IMR-90 (cell line): Measurements from ENCODE around the gene TPSB2. TPM values are rescaled to one million over a fixed set of nuclear protein-coding genes. Genes with fewer than 3 reads are reported as not detected.

Experiments used
- ATAC-seq: fragments of 200-7000 bp; cut with Tn5 transposase; 2 replicates; pipeline ENCODE4 v1.9.1; 2020; ENCODE audit warnings: low read depth, mild to moderate bottlenecking, moderate library complexity
- BruUV-seq: library from RNA; stranded (reverse); fragments of 400-500 nt; replicated peaks from 2 replicates; lab custom pipeline; 2021; lab: Mats Ljungman, UMichigan
- CTCF ChIA-PET: fragments of 300-600 bp; formaldehyde crosslinking; extraction: SDS; loops from one replicate; lab custom pipeline; 2021; ENCODE audit warnings: antibody characterized with exemption; lab: Yijun Ruan, JAX
- POLR2A ChIA-PET: fragments of 300-600 bp; sonication (Branson Sonifier 250); formaldehyde crosslinking; loops from one replicate; lab custom pipeline; 2022; ENCODE audit warnings: antibody characterized with exemption; ENCODE audit not compliant: unreplicated experiment; lab: Charles Lee
- DNase-seq: peaks from one replicate; pipeline ENCODE4 v3.0.0; 2013
- H2AFZ ChIP-seq: replicated peaks from 2 replicates; pipeline ENCODE3; 2013; ENCODE audit warnings: low read length, mild to moderate bottlenecking; ENCODE audit not compliant: poor library complexity
- H2AK5ac ChIP-seq: 2 replicates; pipeline ENCODE4 v1.6.1; 2013; ENCODE audit warnings: low read depth, low read length, inconsistent platforms
- H2AK9ac ChIP-seq: replicated peaks from 2 replicates; pipeline ENCODE3; 2013; ENCODE audit warnings: mild to moderate bottlenecking, low read depth, low read length, moderate library complexity; ENCODE audit not compliant: poor library complexity
- H2BK120ac ChIP-seq: 2 replicates; pipeline ENCODE4 v1.6.1; 2013; ENCODE audit warnings: low read depth, low read length, inconsistent platforms
- H2BK15ac ChIP-seq: 3 replicates; pipeline ENCODE4 v1.6.1; 2013; ENCODE audit warnings: low read depth, low read length, inconsistent platforms
- H2BK20ac ChIP-seq: 2 replicates; pipeline ENCODE4 v1.6.1; 2013; ENCODE audit warnings: low read depth, mild to moderate bottlenecking, inconsistent platforms, low read length, moderate library complexity
- H2BK5ac ChIP-seq: 2 replicates; pipeline ENCODE4 v1.6.1; 2013; ENCODE audit warnings: mild to moderate bottlenecking, low read depth, low read length, inconsistent platforms; ENCODE audit not compliant: poor library complexity, severe bottlenecking
- H3K14ac ChIP-seq: replicated peaks from 2 replicates; pipeline ENCODE4 v1.6.1; 2013; ENCODE audit warnings: low read depth, low read length, inconsistent platforms
- H3K18ac ChIP-seq: 2 replicates; pipeline ENCODE4 v1.6.1; 2013; ENCODE audit warnings: low read depth, low read length, control low read depth
- H3K23ac ChIP-seq: 2 replicates; pipeline ENCODE4 v1.6.1; 2013; ENCODE audit warnings: low read depth, low read length, inconsistent platforms
- H3K27ac ChIP-seq: 2 replicates; pipeline ENCODE4 v1.5.1; 2013; ENCODE audit warnings: mild to moderate bottlenecking, control low read depth, low read length; ENCODE audit not compliant: insufficient read depth
- H3K27me3 ChIP-seq: 2 replicates; pipeline ENCODE4 v1.6.1; 2013; ENCODE audit warnings: low read length; ENCODE audit not compliant: control insufficient read depth, insufficient read depth
- H3K36me3 ChIP-seq: 2 replicates; pipeline ENCODE4 v1.6.1; 2013; ENCODE audit warnings: low read length, mixed read lengths; ENCODE audit not compliant: control insufficient read depth, insufficient read depth
- H3K4ac ChIP-seq: 2 replicates; pipeline ENCODE4 v1.6.1; 2013; ENCODE audit warnings: low read depth, low read length, inconsistent platforms
- H3K4me1 ChIP-seq: 2 replicates; pipeline ENCODE4 v1.6.1; 2013; ENCODE audit warnings: low read length, mixed read lengths; ENCODE audit not compliant: control insufficient read depth, insufficient read depth
- H3K4me2 ChIP-seq: 2 replicates; pipeline ENCODE4 v1.6.1; 2013; ENCODE audit warnings: low read depth, mild to moderate bottlenecking, control low read depth, low read length, moderate library complexity
- H3K4me3 ChIP-seq: 2 replicates; pipeline ENCODE4 v1.5.1; 2013; ENCODE audit warnings: low read depth, mild to moderate bottlenecking, control low read depth, low read length, moderate library complexity; ENCODE audit not compliant: insufficient read depth
- H3K56ac ChIP-seq: 2 replicates; pipeline ENCODE4 v1.6.1; 2013; ENCODE audit warnings: low read length, inconsistent platforms; ENCODE audit not compliant: insufficient read depth; ENCODE audit errors: extremely low read depth
- H3K79me1 ChIP-seq, 2 experiments: 2 replicates each; pipeline ENCODE4 v1.6.1; 2013; ENCODE audit warnings: low read length in 2 of 2, inconsistent platforms in 1 of 2, low read depth in 1 of 2
- H3K9ac ChIP-seq: 2 replicates; pipeline ENCODE4 v1.6.1; 2013; ENCODE audit warnings: low read depth, low read length, control low read depth
- H3K9me1 ChIP-seq: 2 replicates; pipeline ENCODE4 v1.6.1; 2013; ENCODE audit warnings: low read length, inconsistent platforms; ENCODE audit not compliant: insufficient read depth
- H3K9me3 ChIP-seq: 2 replicates; pipeline ENCODE4 v1.6.1; 2013; ENCODE audit warnings: low read length; ENCODE audit not compliant: control insufficient read depth, insufficient read depth
- H4K20me1 ChIP-seq: 2 replicates; pipeline ENCODE4 v1.6.1; 2013; ENCODE audit warnings: low read length, inconsistent platforms; ENCODE audit not compliant: insufficient read depth
- H4K5ac ChIP-seq: 2 replicates; pipeline ENCODE4 v1.6.1; 2013; ENCODE audit warnings: mild to moderate bottlenecking, low read depth, low read length, control low read depth
- H4K8ac ChIP-seq, 2 experiments: 2 replicates each; pipeline ENCODE4 v1.6.1; 2013; ENCODE audit warnings: low read depth in 2 of 2, low read length in 2 of 2, control low read depth in 1 of 2, inconsistent platforms in 1 of 2
- H4K91ac ChIP-seq: 2 replicates; pipeline ENCODE4 v1.6.1; 2013; ENCODE audit warnings: low read depth, low read length, inconsistent platforms; ENCODE audit not compliant: insufficient read depth
- BHLHE40 ChIP-seq: fragments of 150-350 bp; IDR thresholded peaks from 2 replicates; pipeline ENCODE4 v1.6.1; 2016; ENCODE audit warnings: mild to moderate bottlenecking, low read depth, low read length
- CEBPB ChIP-seq: IDR thresholded peaks from 2 replicates; pipeline ENCODE4 v1.6.1; 2012; ENCODE audit warnings: low read depth, low read length, improper control_type of control experiment
- CHD1 ChIP-seq: IDR thresholded peaks from 2 replicates; pipeline ENCODE4 v1.6.1; 2012; ENCODE audit warnings: low read depth, low read length, improper control_type of control experiment
- FOS ChIP-seq: fragments of 150-350 bp; IDR thresholded peaks from 2 replicates; pipeline ENCODE4 v1.6.1; 2016; ENCODE audit warnings: low read depth, low read length
- MAFK ChIP-seq: IDR thresholded peaks from 2 replicates; pipeline ENCODE4 v1.6.1; 2012; ENCODE audit warnings: low read depth, low read length, improper control_type of control experiment
- MAZ ChIP-seq: IDR thresholded peaks from 2 replicates; pipeline ENCODE4 v1.6.1; 2012; ENCODE audit warnings: low read depth, mild to moderate bottlenecking, low read length, improper control_type of control experiment, moderate library complexity, borderline replicate concordance
- MXI1 ChIP-seq: IDR thresholded peaks from 2 replicates; pipeline ENCODE4 v1.6.1; 2012; ENCODE audit warnings: low read depth, mild to moderate bottlenecking, low read length, moderate library complexity, borderline replicate concordance
- NFE2L2 ChIP-seq: fragments of 150-350 bp; IDR thresholded peaks from 2 replicates; pipeline ENCODE4 v1.6.1; 2016; ENCODE audit warnings: low read depth, mild to moderate bottlenecking, low read length
- POLR2A ChIP-seq: IDR thresholded peaks from 2 replicates; pipeline ENCODE4 v1.6.1; 2012; ENCODE audit warnings: mild to moderate bottlenecking, low read depth, low read length
- RAD21 ChIP-seq: IDR thresholded peaks from 2 replicates; pipeline ENCODE4 v1.6.1; 2012; ENCODE audit warnings: low read length, improper control_type of control experiment
- RCOR1 ChIP-seq: IDR thresholded peaks from 2 replicates; pipeline ENCODE4 v1.6.1; 2012; ENCODE audit warnings: mild to moderate bottlenecking, low read length, improper control_type of control experiment; ENCODE audit not compliant: insufficient replicate concordance
- RFX5 ChIP-seq: IDR thresholded peaks from 2 replicates; pipeline ENCODE4 v1.8.0; 2012; ENCODE audit warnings: low read depth, mild to moderate bottlenecking, low read length, moderate library complexity
- SMC3 ChIP-seq: fragments of 150-350 bp; IDR thresholded peaks from 2 replicates; pipeline ENCODE4 v1.6.1; 2016; ENCODE audit warnings: low read depth, mild to moderate bottlenecking, antibody characterized with exemption, low read length, moderate library complexity
- WGBS, 2 experiments: methylation state at CpG; one replicate each; pipeline versions ENCODE4 v1.1.5 to v1.1.7; 2013; ENCODE audit warnings: missing lambda C conversion rate in 2 of 2; ENCODE audit not compliant: insufficient read length in 1 of 2; ENCODE audit errors: extremely low coverage in 2 of 2; 5-methylcytosine and 5-hydroxymethylcytosine counted together
- dilution Hi-C: fragments of 300-500 bp; cut with HindIII; formaldehyde crosslinking; loops from one replicate; pipeline ENCODE4 v1.14.3; 2018; ENCODE audit warnings: low sequenced_read_pairs; ENCODE audit not compliant: unreplicated experiment
- in situ Hi-C: fragments of 300-500 bp; cut with MboI; formaldehyde crosslinking; loops from 3 replicates; pipeline ENCODE4 v1.14.3; 2019; ENCODE audit warnings: low sequenced_read_pairs, inconsistent platforms, mixed read lengths
- intact Hi-C: fragments of 100-400 bp; cut with micrococcal nuclease; formaldehyde crosslinking; loops from 2 replicates; pipeline ENCODE4 v1.10.0; 2022
- polyA plus RNA-seq, 3 experiments: library from polyadenylated mRNA; depleted of rRNA; stranded (reverse); fragments of >200 nt; gene quantifications; 2 replicates each; pipeline ENCODE4 v1.2.3, GENCODE V29; 2012; ENCODE audit warnings: low replicate concordance in 1 of 3
- total RNA-seq: library from RNA; depleted of rRNA; stranded (reverse); fragments of >200 nt; gene quantifications from 2 replicates; pipeline ENCODE4 v1.2.3, GENCODE V29; 2012
- TF ChIP-seq, protein P1 (sequence below): fragments of 150-350 bp; IDR thresholded peaks from 2 replicates; pipeline ENCODE4 v1.6.1; 2017; ENCODE audit warnings: mild to moderate bottlenecking, antibody characterized with exemption, low read length, low read depth
- TF ChIP-seq, protein P2 (sequence below): fragments of 150-350 bp; IDR thresholded peaks from 2 replicates; pipeline ENCODE4 v1.6.1; 2016; ENCODE audit warnings: low read depth, mild to moderate bottlenecking, low read length, moderate library complexity, borderline replicate concordance
- TF ChIP-seq, protein P3 (sequence below): conservative IDR thresholded peaks from 2 replicates; pipeline ENCODE4 v1.5.1; 2012; ENCODE audit warnings: mild to moderate bottlenecking, low read depth, low read length, improper control_type of control experiment

Gene TPSB2
- total and polyA plus RNA-seq, 2 of the 4 experiments (the other 2 are of a cell fraction), result not detected

DNA sequence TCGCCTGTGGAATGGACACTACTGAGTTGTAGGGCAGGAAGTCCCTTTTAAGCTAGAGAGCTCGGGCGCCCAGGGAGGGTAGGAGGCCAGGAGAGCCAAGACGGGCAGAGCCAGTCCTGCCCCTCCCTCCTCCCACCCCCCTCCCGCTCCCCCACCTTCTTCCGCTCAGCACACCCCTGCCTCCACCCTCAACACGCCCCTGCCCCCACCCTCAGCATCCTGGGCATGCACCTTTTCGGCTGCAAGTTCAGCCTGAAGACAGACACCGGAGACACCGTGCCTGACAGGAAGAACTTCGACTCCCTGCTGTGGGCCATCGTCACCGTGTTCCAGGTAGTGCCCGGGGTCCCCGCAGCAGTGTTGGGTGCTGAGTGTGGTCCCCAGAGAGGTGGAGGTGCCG, 23.2 kb downstream of the TPSB2 start:
- no peak overlapping the region for H3K56ac ChIP-seq
- H2AK5ac ChIP-seq, result no peak overlapping the region
- no peak overlapping the region for H2BK120ac ChIP-seq
- no peak overlapping the region for H2AFZ ChIP-seq
- no peaks in the 10 kb centered on the region for H3K9me1 ChIP-seq
- TF ChIP-seq RFX5 (no peak), FOS (no peak), MAFK (no peak), RCOR1 (no peak), CHD1 (no peak), RAD21 (no peak), CEBPB (no peak), POLR2A (no peak), NFE2L2 (no peak), MAZ (no peak), BHLHE40 (no peak), SMC3 (no peak), MXI1 (no peak)
- TF ChIP-seq, protein P1, sequence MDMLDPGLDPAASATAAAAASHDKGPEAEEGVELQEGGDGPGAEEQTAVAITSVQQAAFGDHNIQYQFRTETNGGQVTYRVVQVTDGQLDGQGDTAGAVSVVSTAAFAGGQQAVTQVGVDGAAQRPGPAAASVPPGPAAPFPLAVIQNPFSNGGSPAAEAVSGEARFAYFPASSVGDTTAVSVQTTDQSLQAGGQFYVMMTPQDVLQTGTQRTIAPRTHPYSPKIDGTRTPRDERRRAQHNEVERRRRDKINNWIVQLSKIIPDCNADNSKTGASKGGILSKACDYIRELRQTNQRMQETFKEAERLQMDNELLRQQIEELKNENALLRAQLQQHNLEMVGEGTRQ, result no peak
- TF ChIP-seq, protein P2, sequence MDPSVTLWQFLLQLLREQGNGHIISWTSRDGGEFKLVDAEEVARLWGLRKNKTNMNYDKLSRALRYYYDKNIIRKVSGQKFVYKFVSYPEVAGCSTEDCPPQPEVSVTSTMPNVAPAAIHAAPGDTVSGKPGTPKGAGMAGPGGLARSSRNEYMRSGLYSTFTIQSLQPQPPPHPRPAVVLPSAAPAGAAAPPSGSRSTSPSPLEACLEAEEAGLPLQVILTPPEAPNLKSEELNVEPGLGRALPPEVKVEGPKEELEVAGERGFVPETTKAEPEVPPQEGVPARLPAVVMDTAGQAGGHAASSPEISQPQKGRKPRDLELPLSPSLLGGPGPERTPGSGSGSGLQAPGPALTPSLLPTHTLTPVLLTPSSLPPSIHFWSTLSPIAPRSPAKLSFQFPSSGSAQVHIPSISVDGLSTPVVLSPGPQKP, result no peak
- TF ChIP-seq, protein P3, sequence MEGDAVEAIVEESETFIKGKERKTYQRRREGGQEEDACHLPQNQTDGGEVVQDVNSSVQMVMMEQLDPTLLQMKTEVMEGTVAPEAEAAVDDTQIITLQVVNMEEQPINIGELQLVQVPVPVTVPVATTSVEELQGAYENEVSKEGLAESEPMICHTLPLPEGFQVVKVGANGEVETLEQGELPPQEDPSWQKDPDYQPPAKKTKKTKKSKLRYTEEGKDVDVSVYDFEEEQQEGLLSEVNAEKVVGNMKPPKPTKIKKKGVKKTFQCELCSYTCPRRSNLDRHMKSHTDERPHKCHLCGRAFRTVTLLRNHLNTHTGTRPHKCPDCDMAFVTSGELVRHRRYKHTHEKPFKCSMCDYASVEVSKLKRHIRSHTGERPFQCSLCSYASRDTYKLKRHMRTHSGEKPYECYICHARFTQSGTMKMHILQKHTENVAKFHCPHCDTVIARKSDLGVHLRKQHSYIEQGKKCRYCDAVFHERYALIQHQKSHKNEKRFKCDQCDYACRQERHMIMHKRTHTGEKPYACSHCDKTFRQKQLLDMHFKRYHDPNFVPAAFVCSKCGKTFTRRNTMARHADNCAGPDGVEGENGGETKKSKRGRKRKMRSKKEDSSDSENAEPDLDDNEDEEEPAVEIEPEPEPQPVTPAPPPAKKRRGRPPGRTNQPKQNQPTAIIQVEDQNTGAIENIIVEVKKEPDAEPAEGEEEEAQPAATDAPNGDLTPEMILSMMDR, result no peak
- dilution Hi-C loops (no loop called here), intact Hi-C loops (no loop called here), in situ Hi-C loops (loop anchor here (25.0 kb wide), 1 partner anchor 394 kb away; the partner anchor contains the start of gene GNG13)
- no peak overlapping the region for H3K4me3 ChIP-seq
- H3K4ac ChIP-seq, result no peak overlapping the region
- no peak overlapping the region for H3K9ac ChIP-seq
- H4K20me1 ChIP-seq, result no peaks in the 10 kb centered on the region
- ATAC-seq (no peak), DNase-seq (no peak)
- no TSS peak for BruUV-seq
- no peaks in the 10 kb centered on the region for H3K79me1 ChIP-seq
- CTCF ChIA-PET, result no interaction called here
- H4K91ac ChIP-seq, result no peak overlapping the region
- H3K27me3 ChIP-seq, result no peaks in the 10 kb centered on the region
- H3K9me3 ChIP-seq, result no peaks in the 10 kb centered on the region
- H2BK15ac ChIP-seq, result no peak overlapping the region
- no peaks in the 10 kb centered on the region; the same call in 1 of the 2 replicates for H3K36me3 ChIP-seq
- POLR2A ChIA-PET, result no interaction called here
- H2BK5ac ChIP-seq, result no peak overlapping the region
- H3K18ac ChIP-seq, result no peak overlapping the region
- no peak overlapping the region for H4K5ac ChIP-seq
- H2BK20ac ChIP-seq, result no peak overlapping the region
- H3K4me2 ChIP-seq, result no peak overlapping the region
- H3K4me1 ChIP-seq, result no peaks in the 10 kb centered on the region
- no peak overlapping the region for H4K8ac ChIP-seq
- WGBS, 2 experiments, result 59% methylated on average over 4 of the region's 16 CpGs; no CpG with 5 or more reads in 1 of the 2 experiments
- no peak overlapping the region for H2AK9ac ChIP-seq
- H3K14ac ChIP-seq, result no peak overlapping the region
- H3K23ac ChIP-seq, result no peak overlapping the region
- no peak overlapping the region for H3K27ac ChIP-seq
